Suprapubic skin (tissue), 4 donors: ENCODE data around the gene DDX56.

Source experiments
- EP300 ChIP-seq: sonication (generic); formaldehyde crosslinking; IDR thresholded peaks from one replicate; pipeline ENCODE4 v1.6.1; 2017; ENCODE audit warnings: antibody characterized with exemption
- POLR2A ChIP-seq, 2 donors: fragments of 450-650 bp; IDR thresholded peaks; one replicate each; pipeline ENCODE4 v1.6.1; 2017; ENCODE audit warnings: antibody characterized with exemption in 2 of 2, mild to moderate bottlenecking in 2 of 2, moderate library complexity in 2 of 2
- POLR2AphosphoS5 ChIP-seq, 3 donors: sonication (generic); formaldehyde crosslinking; IDR thresholded peaks; one replicate each; pipeline ENCODE4 v1.6.1; 2017; ENCODE audit warnings: antibody characterized with exemption in 3 of 3
- TF ChIP-seq, protein P1 (sequence below), 2 donors: fragments of 200-600 bp in 1 of 2; fragments of 450-650 bp in 1 of 2; sonication (generic) in 1 of 2; IDR thresholded peaks; one replicate each; pipeline ENCODE4 v1.5.1; 2016 to 2019; ENCODE audit warnings: antibody characterized with exemption in 2 of 2, mild to moderate bottlenecking in 1 of 2, moderate library complexity in 1 of 2

DNA sequence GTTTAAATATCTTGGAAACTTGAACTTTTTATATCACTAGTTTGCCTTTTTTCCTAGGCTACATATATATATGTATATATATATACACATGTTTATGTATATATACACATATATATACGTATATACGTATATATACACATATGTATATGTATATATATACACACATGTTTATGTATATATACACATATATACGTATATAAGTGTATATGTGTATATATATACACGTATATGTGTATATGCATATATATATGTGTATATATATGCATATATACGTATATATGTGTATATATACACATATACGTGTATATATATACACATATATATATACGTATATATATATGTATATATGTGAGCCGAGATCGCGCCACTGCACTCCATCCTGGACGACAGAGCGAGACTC is 42.8 kb upstream of the DDX56 start:
- TF ChIP-seq POLR2AphosphoS5 (IDR thresholded peaks at IDR 0.05) = no peak
- TF ChIP-seq, protein P1, sequence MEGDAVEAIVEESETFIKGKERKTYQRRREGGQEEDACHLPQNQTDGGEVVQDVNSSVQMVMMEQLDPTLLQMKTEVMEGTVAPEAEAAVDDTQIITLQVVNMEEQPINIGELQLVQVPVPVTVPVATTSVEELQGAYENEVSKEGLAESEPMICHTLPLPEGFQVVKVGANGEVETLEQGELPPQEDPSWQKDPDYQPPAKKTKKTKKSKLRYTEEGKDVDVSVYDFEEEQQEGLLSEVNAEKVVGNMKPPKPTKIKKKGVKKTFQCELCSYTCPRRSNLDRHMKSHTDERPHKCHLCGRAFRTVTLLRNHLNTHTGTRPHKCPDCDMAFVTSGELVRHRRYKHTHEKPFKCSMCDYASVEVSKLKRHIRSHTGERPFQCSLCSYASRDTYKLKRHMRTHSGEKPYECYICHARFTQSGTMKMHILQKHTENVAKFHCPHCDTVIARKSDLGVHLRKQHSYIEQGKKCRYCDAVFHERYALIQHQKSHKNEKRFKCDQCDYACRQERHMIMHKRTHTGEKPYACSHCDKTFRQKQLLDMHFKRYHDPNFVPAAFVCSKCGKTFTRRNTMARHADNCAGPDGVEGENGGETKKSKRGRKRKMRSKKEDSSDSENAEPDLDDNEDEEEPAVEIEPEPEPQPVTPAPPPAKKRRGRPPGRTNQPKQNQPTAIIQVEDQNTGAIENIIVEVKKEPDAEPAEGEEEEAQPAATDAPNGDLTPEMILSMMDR (IDR thresholded peaks at IDR 0.05) = no peak
- TF ChIP-seq POLR2A (IDR thresholded peaks at IDR 0.05) = no peak
- TF ChIP-seq EP300 = no peak
